MCF 10A (cell line): ENCODE measurements around the gene LCE5A. TPM values are rescaled to one million over a fixed set of nuclear protein-coding genes. Genes with fewer than 3 reads are reported as not detected.

Experiments
- BruUV-seq: library from RNA; stranded (reverse); fragments of 400-500 nt; replicated peaks from 2 replicates; lab custom pipeline; 2021; lab: Mats Ljungman, UMichigan
- CTCF ChIA-PET: fragments of 300-600 bp; sonication (Branson Sonifier 250); formaldehyde crosslinking; extraction: SDS; loops from one replicate; lab custom pipeline; 2021; ENCODE audit warnings: antibody characterized with exemption, inconsistent platforms; lab: Yijun Ruan, JAX
- POLR2A ChIA-PET: fragments of 300-600, 350-650 bp; sonication (Branson Sonifier 250); formaldehyde crosslinking; extraction: SDS; loops from one replicate; lab custom pipeline; 2020; ENCODE audit warnings: antibody characterized with exemption, inconsistent platforms; lab: Yijun Ruan, JAX
- DNase-seq: peaks from one replicate; pipeline ENCODE4 v3.0.0-alpha.2; 2018; ENCODE audit not compliant: unreplicated experiment
- H3K27ac Mint-ChIP-seq: one replicate; pipeline ENCODE4 v1.8.0; 2022; ENCODE audit warnings: mild to moderate bottlenecking, low read depth, mixed read lengths; ENCODE audit not compliant: unreplicated experiment
- H3K27me3 Mint-ChIP-seq: one replicate; pipeline ENCODE4 v1.8.0; 2022; ENCODE audit warnings: mixed read lengths; ENCODE audit not compliant: insufficient read depth, unreplicated experiment
- H3K36me3 Mint-ChIP-seq: one replicate; pipeline ENCODE4 v1.8.0; 2022; ENCODE audit warnings: mild to moderate bottlenecking, moderate library complexity, mixed read lengths; ENCODE audit not compliant: insufficient read depth, unreplicated experiment
- H3K4me1 Mint-ChIP-seq: one replicate; pipeline ENCODE4 v1.8.0; 2022; ENCODE audit warnings: mixed read lengths; ENCODE audit not compliant: insufficient read depth, unreplicated experiment
- H3K4me3 Mint-ChIP-seq: one replicate; pipeline ENCODE4 v1.8.0; 2022; ENCODE audit warnings: mild to moderate bottlenecking, moderate library complexity, mixed read lengths; ENCODE audit not compliant: unreplicated experiment
- H3K9me3 Mint-ChIP-seq: one replicate; pipeline ENCODE4 v1.8.0; 2022; ENCODE audit warnings: mixed read lengths; ENCODE audit not compliant: unreplicated experiment
- CTCF ChIP-seq: fragments of 200-600 bp; IDR thresholded peaks from one replicate; pipeline ENCODE4 v1.8.0; 2022; ENCODE audit warnings: antibody characterized with exemption, mild to moderate bottlenecking; ENCODE audit not compliant: unreplicated experiment
- intact Hi-C: fragments of 100-400 bp; cut with micrococcal nuclease; formaldehyde crosslinking; loops from 2 replicates; pipeline ENCODE4 v1.14.1; 2022
- total RNA-seq: library from RNA; stranded (reverse); gene quantifications from 2 replicates; pipeline ENCODE4 v1.2.3, GENCODE V29; 2022

LCE5A gene
- total RNA-seq, 1 experiment from 2014 or later, result not detected

GRCh38 chr1:152473887-152474537 is 36.6 kb upstream of the LCE5A start:
- no peaks in the 10 kb centered on the region for H3K36me3 Mint-ChIP-seq
- peaks cover 35% of the 10 kb centered on the region for H3K9me3 Mint-ChIP-seq
- H3K27ac Mint-ChIP-seq, result peak overlapping the region; percentile 28
- no TSS peak for BruUV-seq
- ChIA-PET POLR2A (interaction anchor here (1.0 kb wide), 1 partner anchor 337 kb away, joined by 3 read pairs; no protein-coding TSS in a partner anchor), CTCF (interaction anchor here (0.7 to 2.6 kb wide), 3 partner anchors 13 to 24 kb away, joined by 3 to 17 read pairs (median 4); no protein-coding TSS in a partner anchor)
- peaks cover 15% of the 10 kb centered on the region for H3K4me1 Mint-ChIP-seq
- peak; percentile 36 for DNase-seq
- H3K27me3 Mint-ChIP-seq, result no peaks in the 10 kb centered on the region
- TF ChIP-seq CTCF, result no peak
- no peak overlapping the region for H3K4me3 Mint-ChIP-seq
- intact Hi-C loops, result no loop called here

- peaks cover 30% of the 10 kb centered on the region for H3K9me3 Mint-ChIP-seq
Observed at GRCh38 chr1:152479792-152480595, 30.6 kb upstream of the LCE5A start.

GRCh38 chr1:152481869-152482664 is 28.5 kb upstream of the LCE5A start:
- no peak for TF ChIP-seq CTCF
- intact Hi-C loops, result no loop called here
- no peaks in the 10 kb centered on the region for H3K27me3 Mint-ChIP-seq
- ChIA-PET CTCF (interaction anchor here (0.6 to 2.3 kb wide), 13 partner anchors 10 to 279 kb away, joined by 3 to 11 read pairs (median 5); no protein-coding TSS in a partner anchor), POLR2A (interaction anchor here (0.7 to 1.4 kb wide), 3 partner anchors 19 to 702 kb away, joined by 3 to 4 read pairs (median 4); no protein-coding TSS in a partner anchor)
- no TSS peak for BruUV-seq
- no peak overlapping the region for H3K27ac Mint-ChIP-seq
- peaks cover 7% of the 10 kb centered on the region for H3K4me1 Mint-ChIP-seq
- H3K36me3 Mint-ChIP-seq, result no peaks in the 10 kb centered on the region
- DNase-seq, result no peak
- H3K4me3 Mint-ChIP-seq, result no peak overlapping the region
- peaks cover 19% of the 10 kb centered on the region for H3K9me3 Mint-ChIP-seq

More at GRCh38 chr1:152479792-152480595, 30.6 kb upstream of the LCE5A start:
- Mint-ChIP-seq H3K4me3 (no peak overlapping the region), H3K36me3 (no peaks in the 10 kb centered on the region), H3K27ac (no peak overlapping the region), H3K4me1 (peaks cover 6% of the 10 kb centered on the region), H3K27me3 (no peaks in the 10 kb centered on the region)
- BruUV-seq, result no TSS peak
- ChIA-PET POLR2A (interaction anchor here (0.9 kb wide), 1 partner anchor 9 kb away, joined by 6 read pairs; no protein-coding TSS in a partner anchor), CTCF (interaction anchor here (0.6 to 2.8 kb wide), 16 partner anchors 10 to 1498 kb away, joined by 3 to 20 read pairs (median 4); no protein-coding TSS in a partner anchor)
- DNase-seq, result peak; percentile 40
- intact Hi-C loops, result no loop called here
- peak; percentile 58 for TF ChIP-seq CTCF
